T-cell (primary cell): ENCODE measurements around the gene LRCH1. TPM values are rescaled to one million over a fixed set of nuclear protein-coding genes. Genes with fewer than 3 reads are reported as not detected.

ENCODE experiments used
- total RNA-seq, 35 experiments: library from RNA in 6 of 35; stranded (reverse) in 6 of 35; fragments of 120-200 nt in 1 of 35; gene quantifications; one replicate each; pipeline versions ENCODE4 v1.2.1 to v1.2.4 and lab custom pipeline; 2013 to 2026

Gene LRCH1
- total RNA-seq, 5 donors from 2014 or later (not counting 1 experiment from before 2014, with no cell fraction given): 16.0 to 21.8 (median 17.9) TPM

Other genes starting within 250 kb of the LRCH1 start
- 10 to 100 TPM in 1 of 5 donors, 1 to 10 TPM in 4; 1.4 to 11.7 (median 2.2) TPM for gene RUBCNL, start 165.9 kb upstream of the LRCH1 start, total RNA-seq
- gene ESD, start 244.0 kb downstream of the LRCH1 start, total RNA-seq: 10 to 100 TPM; 32.4 to 52.1 (median 44.6) TPM